Measurements from ENCODE around the gene OR5K2.

The OR5K2 gene

DNA sequence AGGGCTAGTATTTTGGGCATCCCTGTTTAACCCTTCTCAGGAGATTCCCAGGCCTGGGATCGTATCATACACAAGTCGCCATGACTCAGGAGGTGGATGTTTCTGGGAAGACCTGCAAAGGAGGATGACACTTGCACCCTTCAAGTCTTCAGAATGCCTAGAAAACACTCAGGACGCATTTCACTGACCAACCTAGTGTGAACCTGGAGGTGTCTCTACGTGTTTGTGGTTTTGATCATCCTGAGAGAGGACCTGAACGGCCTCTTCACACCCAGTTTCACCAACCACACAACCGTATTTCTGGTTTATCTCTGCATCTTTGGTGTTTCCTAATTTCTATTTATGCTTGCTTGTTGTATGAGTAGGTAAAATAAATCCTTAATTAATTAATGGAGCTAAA lies 28.0 kb downstream of the OR5K2 start:
- DNase-seq = no peak

DNA sequence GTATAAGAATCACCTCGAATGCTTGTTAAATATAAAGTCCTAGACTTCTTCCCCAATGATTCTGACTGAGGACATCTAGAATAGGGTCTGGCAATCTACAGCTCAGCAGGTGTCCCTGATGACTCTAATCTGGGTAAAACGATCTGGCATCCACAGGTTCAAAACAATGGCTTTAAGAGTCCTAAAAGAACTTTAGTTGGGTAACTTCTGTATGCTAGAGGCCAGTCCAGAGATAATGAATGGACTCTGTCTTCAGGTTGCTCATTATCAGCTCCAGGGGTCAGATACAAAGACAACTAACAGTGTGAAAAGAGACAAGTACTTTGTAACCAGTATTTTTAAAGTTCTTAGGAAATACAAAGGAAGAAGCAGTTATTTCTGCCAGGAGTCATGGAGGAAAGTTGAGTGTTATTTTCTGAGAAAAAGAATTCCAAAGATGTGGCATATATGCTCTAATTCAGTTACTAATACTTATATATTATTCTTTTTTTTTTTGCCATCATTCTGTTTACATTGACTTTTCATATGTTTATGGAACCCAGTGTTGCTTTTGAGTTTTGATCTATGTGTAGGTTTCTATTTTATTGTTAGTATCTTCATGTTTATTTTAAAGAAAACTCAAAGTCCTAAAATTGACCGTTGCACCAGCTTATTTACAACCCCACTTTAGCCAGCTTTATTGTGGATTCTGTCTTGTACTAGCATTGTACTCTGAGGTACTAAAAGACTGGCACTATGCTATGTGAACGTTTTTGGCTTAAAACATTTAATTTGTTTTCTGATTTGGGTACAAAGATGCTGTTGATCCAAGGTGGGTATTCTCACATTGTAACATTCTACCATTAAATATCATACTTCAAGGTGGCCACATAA lies 31.2 kb downstream of the OR5K2 start:
- no peak for DNase-seq

DNA sequence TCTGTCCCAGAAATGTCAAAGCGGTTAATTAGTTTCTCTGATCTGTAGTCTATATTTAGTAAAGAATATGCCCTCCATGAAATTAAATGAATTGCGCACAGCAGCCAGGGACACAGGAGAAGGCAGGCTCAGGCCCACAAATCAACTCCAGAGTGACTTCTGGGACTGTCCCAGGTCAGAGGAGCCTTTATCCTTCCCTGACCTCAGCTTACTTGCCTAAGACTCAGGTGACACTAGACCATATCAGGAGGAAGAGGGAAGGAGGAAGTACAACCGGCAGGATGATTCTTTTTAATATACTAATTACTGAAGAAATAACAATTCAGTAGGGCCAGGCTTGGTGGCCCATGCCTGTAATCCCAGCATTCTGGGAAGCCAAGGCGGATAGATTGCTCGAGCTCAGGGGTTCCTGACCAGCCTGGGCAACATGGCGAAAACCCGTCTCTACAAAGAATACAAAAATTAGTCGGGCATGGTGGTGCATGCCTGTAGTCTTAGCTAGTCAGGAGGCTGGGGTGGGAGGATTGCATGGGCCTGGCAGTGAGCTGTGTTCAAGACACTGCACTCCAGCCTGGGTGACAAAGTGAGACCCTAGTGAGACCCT lies 32.5 kb downstream of the OR5K2 start:
- DNase-seq = no peak

DNA sequence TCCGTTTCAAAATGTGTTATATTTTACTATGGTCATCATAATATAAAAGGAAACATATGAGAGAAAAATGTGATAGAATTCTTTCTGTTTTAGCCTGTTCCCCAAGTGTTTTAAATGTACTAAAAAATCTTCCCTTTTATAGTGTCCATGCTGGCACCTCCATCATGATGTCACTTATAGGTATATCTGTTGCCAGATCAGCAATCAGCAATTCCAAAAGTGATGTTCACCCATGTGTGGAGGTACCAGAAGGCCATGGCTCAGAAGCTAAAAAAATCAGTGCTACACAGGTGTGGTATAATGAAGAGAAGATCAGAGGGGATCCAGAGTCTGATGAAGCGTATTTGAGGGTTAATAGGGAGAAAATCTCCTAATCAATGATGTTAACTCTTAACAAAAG lies 33.2 kb downstream of the OR5K2 start:
- no peak for DNase-seq

DNA sequence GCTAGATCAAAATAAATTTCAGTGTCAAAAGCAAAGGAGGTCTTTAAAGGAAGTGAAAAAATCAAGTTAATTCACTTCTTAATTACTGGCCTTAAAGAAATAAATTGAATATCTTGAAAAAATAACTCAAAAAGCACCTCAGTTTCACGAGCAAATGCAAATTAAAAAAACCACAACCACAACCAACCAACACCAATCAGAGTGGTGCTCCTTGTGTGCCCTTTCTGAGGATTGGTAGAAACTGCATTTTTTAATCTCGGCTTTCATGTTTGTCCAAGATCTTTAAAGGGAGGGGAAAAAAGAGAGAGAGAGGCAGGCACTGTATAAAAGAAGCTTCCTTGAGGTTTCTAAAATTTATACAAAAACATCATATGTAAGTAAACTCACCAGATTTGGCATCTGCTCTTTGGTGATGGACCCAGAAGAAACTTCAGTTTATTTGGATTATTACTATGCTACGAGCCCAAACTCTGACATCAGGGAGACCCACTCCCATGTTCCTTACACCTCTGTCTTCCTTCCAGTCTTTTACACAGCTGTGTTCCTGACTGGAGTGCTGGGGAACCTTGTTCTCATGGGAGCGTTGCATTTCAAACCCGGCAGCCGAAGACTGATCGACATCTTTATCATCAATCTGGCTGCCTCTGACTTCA lies 34.3 kb downstream of the OR5K2 start, which contains the start of gene GPR15:
GPR15 (plus strand) TSS at position 357 of the 653 bp plus-strand sequence; CDS start at position 413, 56 bp downstream.
- no peak for DNase-seq

DNA sequence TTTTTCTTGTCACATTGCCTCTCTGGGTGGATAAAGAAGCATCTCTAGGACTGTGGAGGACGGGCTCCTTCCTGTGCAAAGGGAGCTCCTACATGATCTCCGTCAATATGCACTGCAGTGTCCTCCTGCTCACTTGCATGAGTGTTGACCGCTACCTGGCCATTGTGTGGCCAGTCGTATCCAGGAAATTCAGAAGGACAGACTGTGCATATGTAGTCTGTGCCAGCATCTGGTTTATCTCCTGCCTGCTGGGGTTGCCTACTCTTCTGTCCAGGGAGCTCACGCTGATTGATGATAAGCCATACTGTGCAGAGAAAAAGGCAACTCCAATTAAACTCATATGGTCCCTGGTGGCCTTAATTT lies 34.8 kb downstream of the OR5K2 start:
- no peak for DNase-seq

DNA sequence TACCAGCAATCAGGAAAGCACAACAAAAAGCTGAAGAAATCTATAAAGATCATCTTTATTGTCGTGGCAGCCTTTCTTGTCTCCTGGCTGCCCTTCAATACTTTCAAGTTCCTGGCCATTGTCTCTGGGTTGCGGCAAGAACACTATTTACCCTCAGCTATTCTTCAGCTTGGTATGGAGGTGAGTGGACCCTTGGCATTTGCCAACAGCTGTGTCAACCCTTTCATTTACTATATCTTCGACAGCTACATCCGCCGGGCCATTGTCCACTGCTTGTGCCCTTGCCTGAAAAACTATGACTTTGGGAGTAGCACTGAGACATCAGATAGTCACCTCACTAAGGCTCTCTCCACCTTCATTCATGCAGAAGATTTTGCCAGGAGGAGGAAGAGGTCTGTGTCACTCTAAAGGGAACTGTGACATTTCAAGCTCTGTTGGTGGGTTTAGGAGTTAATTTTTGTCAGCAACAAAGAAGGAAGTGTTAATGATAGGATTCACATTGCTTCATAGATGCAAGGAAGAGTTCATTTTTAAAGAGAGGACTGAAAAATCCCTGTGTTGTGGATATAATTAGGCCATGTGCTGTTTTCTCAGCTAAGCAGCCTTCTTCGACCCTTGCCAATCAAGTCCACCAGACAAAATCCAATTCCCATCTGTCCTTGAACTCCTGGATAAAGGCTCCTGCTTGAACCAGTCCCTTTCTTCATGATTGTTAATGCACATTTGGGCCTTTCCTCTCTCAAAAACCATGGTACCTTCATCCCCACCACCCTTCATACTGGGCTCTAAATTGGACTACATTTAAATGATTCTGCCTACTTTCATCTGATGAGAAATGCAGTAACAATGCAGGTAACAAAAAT lies 35.5 kb downstream of the OR5K2 start:
- no peak for DNase-seq

DNA sequence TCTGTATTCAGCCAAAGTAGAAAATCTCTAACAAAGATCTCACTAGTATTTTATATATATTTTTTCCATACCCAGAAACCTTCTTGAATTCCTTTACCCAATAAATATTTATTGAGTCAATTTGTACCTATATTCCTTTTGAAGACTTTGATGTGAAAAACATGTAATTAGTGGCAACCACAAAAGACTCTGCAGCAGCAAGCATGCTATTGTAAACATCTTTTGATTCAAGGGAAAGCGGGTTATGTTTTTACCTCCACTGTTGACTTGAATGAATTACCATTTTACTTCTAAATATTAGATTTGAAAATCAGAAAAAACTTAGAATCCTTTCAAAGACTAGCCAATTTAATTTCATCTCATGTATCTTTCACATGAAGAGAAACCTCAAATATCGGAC lies 36.7 kb downstream of the OR5K2 start:
- DNase-seq = no peak

DNA sequence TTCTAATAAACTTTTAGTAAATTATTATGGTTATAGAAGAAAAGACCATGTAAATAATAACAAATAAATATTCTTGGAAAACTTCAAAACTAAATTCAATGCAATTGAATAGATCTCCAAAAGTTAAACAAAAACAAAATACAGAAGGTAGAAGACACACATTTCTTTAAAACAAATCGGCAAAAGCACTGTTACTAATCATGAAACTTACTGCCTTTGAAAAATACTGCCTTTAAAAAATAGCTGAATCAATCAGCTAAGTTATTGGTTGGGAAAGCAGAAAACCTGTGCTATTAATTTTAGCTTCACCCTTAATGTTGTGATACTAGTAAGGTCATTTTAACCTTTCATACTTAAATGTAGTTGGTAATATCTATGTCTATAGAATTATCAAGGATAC lies 37.3 kb downstream of the OR5K2 start:
- DNase-seq = no peak

DNA sequence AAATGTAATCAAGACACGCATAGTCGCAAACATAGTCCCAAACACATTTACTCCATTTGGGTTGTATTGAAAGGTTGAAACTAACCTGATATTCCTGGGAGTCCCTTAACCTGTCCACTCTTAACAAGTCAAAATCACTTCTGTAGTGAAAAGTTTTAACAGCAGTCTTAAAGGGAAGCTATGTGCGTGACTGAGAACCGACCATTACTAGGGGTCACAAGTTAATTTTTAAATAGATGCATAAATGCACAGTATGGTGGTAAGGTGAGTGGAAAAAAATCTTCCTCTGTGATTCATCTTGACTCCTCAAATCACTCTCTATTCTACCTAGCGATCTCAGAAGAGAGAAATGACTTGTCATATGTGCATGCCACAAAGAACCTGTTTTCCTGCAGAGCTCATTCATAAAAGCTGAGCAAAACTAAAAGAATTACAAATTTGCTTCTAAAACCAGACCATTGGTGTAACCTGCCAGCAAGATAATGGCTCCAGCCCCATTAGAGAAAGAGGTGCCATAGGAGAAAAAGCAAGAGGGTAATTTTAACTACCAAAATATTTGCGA lies 39.1 kb downstream of the OR5K2 start:
- DNase-seq = no peak

DNA sequence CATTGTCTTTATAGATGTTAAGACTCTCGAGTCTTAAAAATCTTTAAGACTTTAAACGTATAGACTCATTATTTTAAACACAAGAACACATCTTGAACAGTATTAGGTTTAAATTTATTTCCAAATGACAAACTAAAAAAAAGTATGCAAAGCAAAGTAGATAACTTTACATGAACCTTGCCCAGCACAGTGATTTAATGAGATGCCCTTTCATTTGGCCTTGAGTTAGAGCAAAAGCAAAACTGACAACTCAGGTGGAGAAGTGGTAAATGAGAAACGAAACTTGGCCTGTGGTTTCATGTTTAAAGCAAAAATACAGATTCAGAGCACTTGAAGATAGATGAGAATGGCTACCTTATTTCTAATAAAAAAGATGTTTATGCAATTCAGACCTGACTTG lies 42.9 kb downstream of the OR5K2 start:
- peak; percentile 44 for DNase-seq

DNA sequence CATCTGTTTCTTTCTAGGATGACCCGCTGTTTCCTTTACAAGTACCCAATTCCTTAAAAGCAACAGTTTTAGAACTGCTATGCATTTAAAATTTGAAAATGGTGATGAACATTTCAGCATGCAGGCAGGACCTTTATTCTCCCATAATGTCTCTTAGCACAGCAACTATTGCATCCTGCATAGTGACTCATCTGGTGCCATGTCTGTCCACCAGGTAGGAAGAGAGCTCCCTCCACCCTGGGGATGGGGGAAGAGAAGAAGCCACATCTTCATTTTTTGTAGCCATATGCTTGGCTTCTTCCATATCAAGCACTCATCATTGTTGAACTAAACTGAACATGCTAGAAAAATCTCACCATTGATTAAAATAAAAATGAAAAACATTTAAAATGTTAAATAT lies 44.2 kb downstream of the OR5K2 start:
- no peak for DNase-seq

DNA sequence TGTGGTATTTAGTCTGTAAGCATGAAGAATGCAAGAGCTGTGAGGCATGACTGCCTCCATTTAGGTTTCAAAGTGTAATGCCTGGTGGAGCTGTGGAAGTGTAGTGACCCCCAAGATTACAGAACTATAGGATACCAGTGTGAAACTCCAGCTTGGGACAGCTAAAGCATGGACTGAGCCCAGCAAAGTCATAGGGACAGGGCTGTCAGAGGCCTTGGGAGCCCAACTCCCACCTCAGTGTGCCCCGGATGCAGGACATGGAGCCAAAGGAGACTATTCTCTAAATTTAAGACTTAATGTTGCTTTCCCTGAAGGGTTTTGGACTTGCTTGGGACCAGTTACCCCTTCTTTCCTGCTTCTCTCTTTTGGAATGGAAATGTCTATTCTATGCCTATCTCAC lies 45.1 kb downstream of the OR5K2 start:
- DNase-seq = no peak

DNA sequence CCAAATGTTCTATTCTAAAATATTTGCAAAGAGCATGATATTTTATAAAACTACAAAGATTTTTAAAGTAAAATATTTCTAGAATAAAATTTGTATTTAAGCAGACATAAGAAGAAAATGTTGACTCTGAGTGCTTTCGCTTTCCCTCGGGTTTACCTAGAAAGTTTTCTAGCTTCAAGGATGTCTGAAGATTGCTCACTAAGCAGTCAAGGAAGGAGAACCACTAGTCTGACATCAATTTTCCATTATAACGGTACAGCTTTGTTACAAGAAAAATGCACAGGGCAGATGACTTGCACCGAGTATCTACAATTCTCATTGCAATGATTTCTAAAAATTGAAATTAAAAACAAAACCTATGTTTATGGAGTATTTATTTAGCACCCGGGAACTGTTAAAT lies 48.5 kb downstream of the OR5K2 start:
- no peak for DNase-seq
